GM18870 (cell line): ENCODE results near the gene CT55.
"Not testable (repeated sequence)": the region's sequence is repeated elsewhere in the genome, so short reads cannot be mapped to it uniquely, and the experiment has no call there.

ENCODE experiments used
- ATAC-seq: cut with Tn5 transposase; IDR thresholded peaks from one replicate; pipeline ENCODE4 v1.9.1; 2021; ENCODE audit warnings: moderate library complexity; ENCODE audit not compliant: unreplicated experiment

Gene CT55, protein sequence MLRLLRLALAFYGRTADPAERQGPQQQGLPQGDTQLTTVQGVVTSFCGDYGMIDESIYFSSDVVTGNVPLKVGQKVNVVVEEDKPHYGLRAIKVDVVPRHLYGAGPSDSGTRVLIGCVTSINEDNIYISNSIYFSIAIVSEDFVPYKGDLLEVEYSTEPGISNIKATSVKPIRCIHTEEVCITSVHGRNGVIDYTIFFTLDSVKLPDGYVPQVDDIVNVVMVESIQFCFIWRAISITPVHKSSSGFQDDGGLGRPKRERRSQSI

GRCh38 chrX:135170877-135171519 is at the start of gene CT55:
CT55 (minus strand) TSS chrX:135171398; CDS start chrX:135171171, 227 bp downstream.
- no peak for ATAC-seq

GRCh38 chrX:135213200-135213844 is 42.1 kb upstream of the CT55 start:
- no peak for ATAC-seq

- ATAC-seq = not testable (repeated sequence)
These were observed 35.2 kb upstream of the CT55 start for GRCh38 chrX:135206427-135206826.

GRCh38 chrX:135200297-135200696 is 29.1 kb upstream of the CT55 start:
- no peak for ATAC-seq

DNA sequence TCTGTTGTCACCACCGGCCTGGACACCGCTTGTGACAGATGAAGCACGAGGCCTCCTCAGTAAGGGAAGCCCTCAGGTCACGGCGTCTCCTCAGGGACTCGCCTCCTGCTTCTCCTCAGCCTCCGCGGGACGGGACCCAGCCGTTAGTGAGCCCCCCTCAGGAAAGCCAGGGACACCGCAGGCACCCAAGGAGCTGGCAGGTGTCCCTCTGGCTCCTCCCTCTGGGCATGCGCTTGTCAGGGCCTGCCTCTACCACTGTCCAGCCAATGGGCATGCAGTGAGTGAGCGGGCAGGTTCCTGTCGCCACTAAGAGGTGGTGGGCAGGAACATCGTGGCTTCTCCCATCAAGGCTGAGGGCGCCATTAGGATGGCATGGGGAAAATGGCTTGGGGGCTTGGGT is 23.5 kb upstream of the CT55 start:
- no peak for ATAC-seq

DNA sequence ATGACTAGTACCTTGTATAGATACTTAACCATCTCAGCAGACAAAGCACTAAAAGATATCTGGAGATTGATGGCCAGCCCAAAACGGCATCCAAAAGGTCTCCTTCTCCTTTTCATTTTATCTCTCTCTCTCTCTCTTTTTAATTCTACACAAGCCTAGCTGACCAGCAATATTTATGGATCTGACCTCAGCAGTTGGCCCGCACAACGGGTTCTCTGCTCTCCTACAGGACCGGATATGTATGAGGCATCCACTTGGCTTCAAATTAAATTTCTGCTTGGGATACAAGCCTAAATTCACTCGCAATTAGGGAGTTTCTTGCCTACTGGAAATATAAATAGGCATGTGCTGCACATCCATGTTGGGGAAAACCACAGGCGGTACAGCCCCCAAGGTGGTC is 22.5 kb upstream of the CT55 start:
- no peak for ATAC-seq

DNA sequence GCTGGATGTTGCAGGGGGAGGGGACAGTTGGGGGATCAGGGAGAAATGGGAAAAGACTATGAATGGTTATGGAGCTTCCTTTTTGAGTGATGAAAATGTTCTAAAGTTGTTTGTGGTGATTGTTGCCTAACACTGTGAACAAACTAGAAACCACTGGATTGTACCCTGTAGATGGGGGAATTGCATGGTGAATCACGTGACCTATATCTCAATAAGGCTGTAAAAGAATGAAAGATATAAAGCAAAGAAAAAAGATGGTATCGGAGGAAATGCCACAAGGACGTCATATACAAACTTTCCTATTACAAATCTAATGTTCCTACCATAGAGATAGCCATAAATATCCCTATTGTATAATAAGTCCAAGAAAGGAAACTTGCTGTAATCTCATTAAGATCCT is 20.6 kb upstream of the CT55 start:
- ATAC-seq = no peak

DNA sequence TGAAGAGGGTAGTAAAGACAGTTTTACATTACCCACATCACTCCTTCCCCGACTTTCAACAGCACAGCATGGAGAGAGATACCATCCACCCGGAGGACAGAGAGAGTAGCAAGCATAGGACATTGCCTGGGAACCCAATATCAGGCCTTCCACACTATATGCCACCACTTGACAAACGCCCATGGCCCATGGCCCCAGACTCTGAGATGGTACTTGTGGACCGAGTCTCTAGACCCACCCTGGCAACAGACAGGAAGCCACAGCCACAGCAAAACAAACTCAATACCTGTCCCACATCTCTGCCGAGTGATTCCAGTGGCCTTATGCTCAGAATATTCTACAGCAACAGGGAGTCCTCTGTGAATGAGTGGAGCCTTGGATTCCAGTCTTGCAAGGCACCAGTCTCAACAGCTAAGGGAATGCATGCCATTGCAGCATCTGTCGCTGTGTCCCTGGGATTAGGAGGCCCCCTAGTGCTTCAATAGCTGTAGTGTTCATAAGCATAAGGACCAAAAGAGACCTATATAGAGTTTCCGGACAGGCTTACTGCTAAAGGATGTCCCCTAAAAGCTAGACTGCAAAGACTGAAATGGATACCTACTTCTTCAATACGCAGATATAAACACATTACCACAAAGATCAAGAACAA is 14.7 kb upstream of the CT55 start:
- peak; percentile 57 for ATAC-seq

- ATAC-seq = no peak
These were observed 7.4 kb upstream of the CT55 start for GRCh38 chrX:135178636-135179035.

DNA sequence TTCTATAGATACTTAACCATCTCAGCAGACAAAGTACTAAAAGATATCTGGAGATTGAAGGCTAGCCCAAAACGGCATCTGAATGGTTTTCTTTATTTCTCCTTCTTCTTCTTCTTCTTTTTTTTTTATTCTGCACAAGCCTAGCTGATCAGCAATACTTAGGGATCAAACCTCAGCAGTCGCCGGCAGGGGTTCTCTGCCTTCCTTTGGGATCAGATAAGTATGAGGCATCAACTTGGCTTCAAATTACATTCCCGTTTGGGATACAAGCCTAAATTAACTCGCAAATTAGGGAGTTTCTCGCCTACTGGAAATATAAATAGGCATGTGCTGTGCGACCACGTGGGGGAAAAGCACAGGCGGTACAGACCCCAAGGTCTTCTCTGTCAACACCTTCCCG is 730 bp downstream of the CT55 start:
- no peak for ATAC-seq

DNA sequence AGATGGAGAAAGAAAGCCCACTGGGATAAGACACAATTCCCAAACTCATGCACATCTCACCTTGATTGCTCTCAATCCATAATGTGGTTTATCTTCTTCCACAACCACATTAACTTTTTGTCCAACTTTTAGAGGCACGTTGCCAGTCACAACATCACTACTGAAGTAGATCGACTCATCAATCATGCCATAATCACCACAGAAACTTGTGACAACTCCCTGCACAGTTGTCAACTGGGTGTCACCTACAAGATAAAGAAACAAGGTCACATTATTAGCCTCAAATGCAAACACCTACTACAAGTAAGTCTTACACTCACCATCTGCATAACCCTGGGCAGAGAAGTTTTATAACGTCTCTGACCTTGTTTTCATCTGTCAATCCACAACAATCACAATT is 1.7 kb downstream of the CT55 start:
- not testable (repeated sequence) for ATAC-seq

DNA sequence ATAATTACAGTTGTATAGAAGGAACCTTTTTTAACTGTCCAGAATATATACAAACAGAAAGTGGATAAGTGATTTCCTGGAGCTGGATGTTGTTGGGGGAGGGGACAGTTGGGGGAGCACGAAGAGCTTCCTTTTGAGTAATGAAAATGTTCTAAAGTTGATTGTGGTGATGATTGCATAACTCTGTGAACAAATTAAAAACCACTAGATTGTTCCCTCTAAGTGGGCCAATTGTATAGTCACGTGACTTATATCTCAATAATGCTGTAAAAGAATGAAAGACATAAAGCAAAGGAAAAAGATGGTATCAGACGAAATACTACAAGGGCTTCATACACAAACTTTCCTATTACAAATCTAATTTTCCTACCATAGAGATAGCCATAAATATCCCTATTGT is 2.7 kb downstream of the CT55 start:
- ATAC-seq = no peak

DNA sequence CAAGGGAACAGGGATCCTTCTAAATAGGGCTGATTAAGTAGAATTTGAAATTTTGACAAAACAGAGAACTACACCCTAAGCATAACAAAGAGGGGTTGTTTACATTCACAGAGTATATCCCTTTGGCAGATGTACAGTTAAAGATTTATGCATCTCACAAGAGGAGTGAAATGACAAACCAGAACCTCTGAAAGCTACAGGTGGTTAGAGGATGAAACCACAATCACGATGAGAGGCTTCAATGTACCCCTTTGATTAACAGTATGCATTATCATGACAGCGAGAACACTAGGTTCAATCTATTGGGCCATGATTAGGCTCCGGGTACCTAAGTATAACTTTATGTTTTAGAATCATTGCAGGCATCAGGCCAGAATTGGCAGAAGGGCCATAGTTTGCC is 16.5 kb downstream of the CT55 start:
- ATAC-seq = not testable (repeated sequence)

DNA sequence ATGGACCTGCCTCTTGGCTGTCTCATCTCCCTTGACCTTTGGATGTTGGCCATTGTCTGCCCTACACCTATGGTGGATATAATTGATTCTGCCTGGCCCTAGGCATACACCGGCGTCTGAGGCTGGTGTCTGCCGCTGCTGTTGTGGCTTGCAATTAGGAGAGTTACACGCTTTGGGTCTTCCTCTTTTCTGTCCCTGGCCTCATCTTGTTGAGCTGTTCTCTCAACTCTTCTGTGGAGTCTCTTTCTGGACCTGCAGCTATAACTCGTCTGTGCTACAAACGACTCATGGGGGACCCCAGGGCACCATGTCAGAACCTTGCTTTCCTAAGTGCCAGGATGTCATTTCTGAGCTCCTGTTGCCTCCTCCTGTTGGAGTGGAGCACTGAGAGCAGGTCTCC is 45.1 kb downstream of the CT55 start:
- not testable (repeated sequence) for ATAC-seq

- not testable (repeated sequence) for ATAC-seq
These were observed 51.1 kb downstream of the CT55 start, which contains the start of gene ETDB for GRCh38 chrX:135120056-135120576. ETDB (minus strand) TSS chrX:135120526; CDS start chrX:135119261, 1,265 bp downstream.

DNA sequence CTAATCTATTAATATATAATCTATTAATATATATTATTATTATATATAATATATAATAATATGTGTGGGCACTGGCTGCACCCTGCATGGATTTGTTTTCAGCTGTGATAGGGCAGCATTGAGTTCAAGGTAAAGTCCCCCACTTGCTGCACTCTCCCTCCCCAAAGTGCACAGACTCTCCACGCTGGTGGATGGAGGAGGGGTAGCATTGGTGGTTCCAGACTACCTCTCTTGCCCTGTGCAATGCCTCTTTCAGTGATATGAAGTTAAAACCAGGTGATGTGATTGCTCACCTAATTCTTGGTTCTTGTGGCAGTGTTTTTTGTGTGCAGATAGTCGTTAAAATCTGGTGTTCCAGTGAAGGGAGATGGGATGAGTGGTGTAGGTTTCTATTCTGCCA is 55.1 kb downstream of the CT55 start:
- not testable (repeated sequence) for ATAC-seq

GRCh38 chrX:135114392-135114791 is 56.8 kb downstream of the CT55 start:
- ATAC-seq = peak; percentile 97

GRCh38 chrX:135112743-135113142 is 58.5 kb downstream of the CT55 start:
- no peak for ATAC-seq

DNA sequence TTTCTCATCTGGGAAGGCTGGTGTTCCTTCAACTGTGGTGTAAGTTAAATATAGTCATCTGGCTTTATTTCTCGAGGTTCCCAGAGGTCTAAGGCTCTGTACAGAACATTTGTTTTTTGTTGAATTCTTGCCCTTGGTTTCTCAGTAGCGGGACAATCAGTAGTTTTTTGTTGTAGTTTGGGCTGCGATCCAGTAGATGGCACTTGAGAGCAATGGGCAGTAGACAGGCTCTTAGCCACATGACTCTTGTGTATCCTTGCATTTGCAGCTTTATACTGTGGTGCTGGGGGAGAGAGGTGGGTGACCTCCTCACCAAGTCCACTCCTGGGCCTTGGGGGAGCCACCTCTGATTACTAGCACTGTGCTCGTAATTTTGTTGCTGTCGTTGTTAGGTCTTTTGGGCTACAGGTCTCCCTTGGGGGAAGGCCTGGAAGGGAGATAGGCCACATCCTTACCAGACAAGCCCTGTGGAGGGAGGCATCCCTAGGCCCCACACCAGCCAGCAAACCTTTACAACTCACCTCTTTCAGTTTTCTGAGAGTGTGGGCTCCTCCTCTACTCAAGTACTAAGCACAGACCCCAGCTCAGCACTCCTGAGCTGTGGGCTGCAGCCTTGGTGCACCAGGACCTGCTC is 59.0 kb downstream of the CT55 start:
- no peak for ATAC-seq

DNA sequence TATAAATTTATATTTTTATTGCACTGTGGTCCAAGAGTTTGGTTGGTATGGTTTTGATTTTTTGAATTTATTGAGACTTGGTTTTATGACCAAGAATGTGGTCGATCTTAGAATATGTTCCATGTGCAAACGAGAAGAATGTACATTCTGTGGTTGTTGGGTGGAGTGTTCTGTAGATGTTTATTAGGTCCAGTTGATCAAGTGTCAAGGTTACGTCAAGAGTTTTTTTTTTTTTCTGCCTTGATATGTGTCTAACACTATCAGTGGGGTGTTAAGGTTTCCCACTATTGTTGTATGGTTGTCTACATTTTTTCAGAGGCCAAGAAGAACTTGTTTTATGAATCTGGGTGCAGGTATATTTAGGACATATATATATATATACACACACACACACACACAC is 61.6 kb downstream of the CT55 start:
- no peak for ATAC-seq
